Measurements from ENCODE around the gene HRK.
A peak's percentile ranks its signal among the peaks of the same experiment; 100 is the strongest.

Gene HRK

GRCh38 chr12:116897476-116897875 is 16.2 kb upstream of the HRK start:
- DNase-seq = no peak

GRCh38 chr12:116896411-116896924 is 15.2 kb upstream of the HRK start:
- DNase-seq = no peak

- DNase-seq = no peak
These were observed 13.7 kb upstream of the HRK start for GRCh38 chr12:116894913-116895312.

GRCh38 chr12:116892349-116893140 is 11.3 kb upstream of the HRK start:
- DNase-seq = peak in 1 of 2 experiments; percentile 23

GRCh38 chr12:116891019-116891418 is 9.8 kb upstream of the HRK start:
- no peak for DNase-seq

- DNase-seq = no peak
These were observed 9.1 kb upstream of the HRK start for GRCh38 chr12:116890330-116890729.

- DNase-seq = no peak
These were observed 6.7 kb upstream of the HRK start for GRCh38 chr12:116887897-116888296.

GRCh38 chr12:116887244-116887643 is 6.0 kb upstream of the HRK start:
- DNase-seq = no peak

- DNase-seq = peak in 1 of 2 experiments; percentile 6
These were observed 4.2 kb upstream of the HRK start for GRCh38 chr12:116885491-116885890.

GRCh38 chr12:116884871-116885270 is 3.6 kb upstream of the HRK start:
- no peak for DNase-seq

- DNase-seq = no peak
These were observed 1.5 kb upstream of the HRK start for GRCh38 chr12:116882742-116883141.

- DNase-seq = no peak
These were observed 751 bp upstream of the HRK start for GRCh38 chr12:116881877-116882507.

- peak in 1 of 2 experiments; percentile 46 for DNase-seq
These were observed 370 bp downstream of the HRK start for GRCh38 chr12:116880817-116881324.

GRCh38 chr12:116880213-116880816 is 926 bp downstream of the HRK start:
- DNase-seq = no peak

GRCh38 chr12:116879509-116880212 is 1.6 kb downstream of the HRK start:
- no peak for DNase-seq

GRCh38 chr12:116878567-116879508 is 2.4 kb downstream of the HRK start:
- DNase-seq = no peak

GRCh38 chr12:116876151-116876869 is 4.9 kb downstream of the HRK start:
- DNase-seq = no peak

GRCh38 chr12:116874324-116874995 is 6.8 kb downstream of the HRK start:
- no peak for DNase-seq

GRCh38 chr12:116870306-116870705 is 10.9 kb downstream of the HRK start:
- DNase-seq = no peak

GRCh38 chr12:116867523-116867922 is 13.7 kb downstream of the HRK start:
- no peak for DNase-seq

All from SW 1271 (cell line).